H1 (cell line): Measurements from ENCODE around the gene PTH1R. TPM values are rescaled to one million over a fixed set of nuclear protein-coding genes. Genes with fewer than 3 reads are reported as not detected.
A peak's percentile ranks its signal among the peaks of the same experiment; 100 is the strongest.

ENCODE experiments used
- CTCF ChIA-PET: fragments of 300-600 bp; sonication (Branson Sonifier 250); formaldehyde crosslinking; loops from one replicate; lab custom pipeline; 2021; ENCODE audit not compliant: partially characterized antibody; lab: Charles Lee
- POLR2A ChIA-PET: fragments of 300-600 bp; sonication (Branson Sonifier 250); formaldehyde crosslinking; loops from one replicate; lab custom pipeline; 2021; ENCODE audit warnings: inconsistent platforms; ENCODE audit not compliant: partially characterized antibody; lab: Charles Lee
- DNase-seq, 2 experiments: peaks; one replicate each; pipeline versions ENCODE4 v3.0.0 to v3.0.0-alpha.2; 2010 to 2022; ENCODE audit warnings: low spot score in 2 of 2, low read depth in 1 of 2, mixed read lengths in 1 of 2
- FAIRE-seq: peaks from 2 replicates; lab custom pipeline; 2011; peaks lifted over from hg19 to GRCh38; lab: Jason Lieb, UNC
- H2AFZ ChIP-seq: 2 replicates; pipeline ENCODE4 v1.8.1; 2012; ENCODE audit warnings: low read length, inconsistent platforms
- H2AK5ac ChIP-seq: 2 replicates; pipeline ENCODE4 v1.6.1; 2013; ENCODE audit warnings: low read depth, low read length
- H2BK120ac ChIP-seq: replicated peaks from 2 replicates; pipeline ENCODE3; 2013; ENCODE audit warnings: low read depth, low read length, inconsistent platforms
- H2BK12ac ChIP-seq: 2 replicates; pipeline ENCODE4 v1.6.1; 2013; ENCODE audit warnings: low read depth, low read length
- H2BK15ac ChIP-seq: 2 replicates; pipeline ENCODE4 v1.6.1; 2013; ENCODE audit warnings: low read length
- H2BK20ac ChIP-seq: 2 replicates; pipeline ENCODE4 v1.6.1; 2013; ENCODE audit warnings: low read length
- H2BK5ac ChIP-seq: 2 replicates; pipeline ENCODE4 v1.6.1; 2013; ENCODE audit warnings: low read depth, low read length
- H3K14ac ChIP-seq: 2 replicates; pipeline ENCODE4 v1.6.1; 2013; ENCODE audit warnings: inconsistent platforms; ENCODE audit not compliant: insufficient read length
- H3K18ac ChIP-seq: 2 replicates; pipeline ENCODE4 v1.6.1; 2013; ENCODE audit warnings: low read length; ENCODE audit errors: extremely low read depth
- H3K23ac ChIP-seq: 2 replicates; pipeline ENCODE4 v1.6.1; 2013; ENCODE audit warnings: inconsistent platforms; ENCODE audit not compliant: insufficient read length
- H3K23me2 ChIP-seq: 2 replicates; pipeline ENCODE4 v1.6.1; 2013; ENCODE audit warnings: low read depth, low read length
- H3K27ac ChIP-seq: 2 replicates; pipeline ENCODE4 v1.6.1; 2011; ENCODE audit warnings: low read depth, low read length, inconsistent platforms
- H3K27me3 ChIP-seq, 4 experiments: replicated peaks in 1 of 4; 1 replicate in 1 of 4; 2 replicates in 3 of 4; pipeline versions ENCODE4 v1.6.1 to v1.8.1; 2011 to 2013; ENCODE audit warnings: low read length in 3 of 4, mild to moderate bottlenecking in 3 of 4, inconsistent platforms in 2 of 4, mixed read lengths in 2 of 4, moderate library complexity in 1 of 4; ENCODE audit not compliant: control insufficient read depth in 3 of 4, insufficient read depth in 3 of 4; ENCODE audit errors: extremely low read depth in 1 of 4
- H3K36me3 ChIP-seq, 4 experiments: 2 replicates each; pipeline versions ENCODE4 v1.6.1 to v1.8.1; 2011 to 2013; ENCODE audit warnings: mild to moderate bottlenecking in 4 of 4, low read length in 3 of 4, moderate library complexity in 2 of 4, control low read depth in 1 of 4, inconsistent platforms in 1 of 4; ENCODE audit not compliant: insufficient read depth in 4 of 4, control insufficient read depth in 2 of 4
- H3K4ac ChIP-seq: replicated peaks from 2 replicates; pipeline ENCODE3; 2013; ENCODE audit warnings: low read length, low read depth, mixed read lengths, inconsistent platforms; ENCODE audit not compliant: insufficient read length
- H3K4me1 ChIP-seq, 4 experiments: replicated peaks in 1 of 4; 1 replicate in 1 of 4; 2 replicates in 3 of 4; pipeline versions ENCODE4 v1.6.1 to v1.8.1; 2011 to 2013; ENCODE audit warnings: low read length in 3 of 4, inconsistent platforms in 2 of 4, mixed read lengths in 1 of 4; ENCODE audit not compliant: insufficient read depth in 4 of 4, control insufficient read depth in 3 of 4
- H3K4me2 ChIP-seq, 2 experiments: 2 replicates each; pipeline versions ENCODE4 v1.6.1 to v1.8.1; 2011 to 2013; ENCODE audit warnings: low read depth in 2 of 2, low read length in 2 of 2, control low read depth in 1 of 2, inconsistent platforms in 1 of 2, mild to moderate bottlenecking in 1 of 2; ENCODE audit not compliant: insufficient read depth in 1 of 2
- H3K4me3 ChIP-seq, 4 experiments: fragments of 200-600, 300-600 bp in 1 of 4; sonication (generic), shearing (Covaris generic), sonication (Bioruptor Twin) in 1 of 4; 2 replicates each; pipeline versions ENCODE4 v1.5.1 to v1.8.1; 2011 to 2016; ENCODE audit warnings: low read length in 4 of 4, low read depth in 3 of 4, control low read depth in 2 of 4, inconsistent platforms in 2 of 4, mild to moderate bottlenecking in 2 of 4, mixed read lengths in 1 of 4, moderate library complexity in 1 of 4; ENCODE audit not compliant: insufficient read depth in 2 of 4; ENCODE audit errors: extremely low read depth in 1 of 4
- H3K56ac ChIP-seq: replicated peaks from 2 replicates; pipeline ENCODE3; 2013; ENCODE audit warnings: low read depth, mild to moderate bottlenecking, mixed read lengths, low read length, inconsistent platforms; ENCODE audit not compliant: insufficient read length
- H3K79me1 ChIP-seq: 2 replicates; pipeline ENCODE4 v1.6.1; 2013; ENCODE audit warnings: low read depth, low read length, control low read depth
- H3K79me2 ChIP-seq, 2 experiments: 2 replicates each; pipeline versions ENCODE4 v1.6.1 to v1.8.1; 2012 to 2013; ENCODE audit warnings: low read length in 2 of 2, mild to moderate bottlenecking in 2 of 2, inconsistent platforms in 1 of 2; ENCODE audit not compliant: insufficient read depth in 2 of 2, control insufficient read depth in 1 of 2
- H3K9ac ChIP-seq, 4 experiments: replicated peaks in 1 of 4; 1 replicate in 1 of 4; 2 replicates in 3 of 4; pipeline versions ENCODE4 v1.6.1 to v1.8.1; 2011 to 2013; ENCODE audit warnings: low read depth in 3 of 4, low read length in 3 of 4, control low read depth in 2 of 4, mild to moderate bottlenecking in 2 of 4, moderate library complexity in 2 of 4, inconsistent platforms in 1 of 4; ENCODE audit errors: extremely low read depth in 1 of 4
- H3K9me3 ChIP-seq, 2 experiments: 2 replicates each; pipeline versions ENCODE4 v1.6.1 to v1.8.1; 2012 to 2013; ENCODE audit warnings: mild to moderate bottlenecking in 2 of 2, moderate library complexity in 2 of 2, control low read depth in 1 of 2, inconsistent platforms in 1 of 2, low read depth in 1 of 2, low read length in 1 of 2, mixed read lengths in 1 of 2; ENCODE audit not compliant: insufficient read depth in 2 of 2
- H4K20me1 ChIP-seq, 2 experiments: replicated peaks in 1 of 2; 2 replicates each; pipeline versions ENCODE3 to v1.8.1; 2011 to 2013; ENCODE audit warnings: inconsistent platforms in 2 of 2, low read length in 2 of 2, mild to moderate bottlenecking in 1 of 2; ENCODE audit not compliant: insufficient read depth in 2 of 2, control insufficient read depth in 1 of 2
- H4K5ac ChIP-seq: 2 replicates; pipeline ENCODE4 v1.6.1; 2013; ENCODE audit warnings: low read length, low read depth, mixed read lengths, inconsistent platforms; ENCODE audit not compliant: insufficient read length
- H4K8ac ChIP-seq: 2 replicates; pipeline ENCODE4 v1.8.0; 2013; ENCODE audit warnings: mild to moderate bottlenecking, moderate library complexity, low read length, inconsistent platforms; ENCODE audit not compliant: insufficient read depth; ENCODE audit errors: extremely low read depth
- H4K91ac ChIP-seq: replicated peaks from 2 replicates; pipeline ENCODE3; 2013; ENCODE audit warnings: low read length, mixed read lengths, inconsistent platforms; ENCODE audit not compliant: insufficient read length
- ASH2L ChIP-seq: fragments of 200-600, 300-600 bp; sonication (generic); IDR thresholded peaks from one replicate; pipeline ENCODE4 v1.7.1; 2017; ENCODE audit warnings: low read length
- CEBPB ChIP-seq: IDR thresholded peaks from 2 replicates; pipeline ENCODE4 v1.6.1; 2012; ENCODE audit warnings: low read depth, low read length
- GABPA ChIP-seq: IDR thresholded peaks from 2 replicates; pipeline ENCODE4 v1.6.1; 2011; ENCODE audit warnings: mild to moderate bottlenecking, low read length, moderate library complexity, borderline replicate concordance; ENCODE audit not compliant: insufficient read depth
- NRF1 ChIP-seq: IDR thresholded peaks from 2 replicates; pipeline ENCODE4 v1.6.1; 2011; ENCODE audit warnings: mild to moderate bottlenecking, low read depth, low read length, improper control_type of control experiment
- RNF2 ChIP-seq: fragments of 200-900, 300-1000 bp; sonication (generic); IDR thresholded peaks from 2 replicates; pipeline ENCODE4 v1.7.1; 2016; ENCODE audit warnings: borderline replicate concordance, low read depth, mild to moderate bottlenecking, antibody characterized with exemption, low read length; ENCODE audit not compliant: poor library complexity, severe bottlenecking; ENCODE audit errors: missing control alignments
- WGBS, 2 experiments: shearing (Covaris generic) in 1 of 2; methylation state at CpG; one replicate each; pipeline versions ENCODE4 v1.1.6 to v1.1.7; 2013 to 2015; ENCODE audit warnings: low lambda C conversion rate in 2 of 2, mixed read lengths in 2 of 2, inconsistent platforms in 1 of 2, low coverage in 1 of 2, missing lambda C conversion rate in 1 of 2; ENCODE audit not compliant: insufficient replicate concordance in 2 of 2, insufficient coverage in 1 of 2, insufficient read length in 1 of 2; ENCODE audit errors: extremely low coverage in 1 of 2, missing lambda C conversion rate in 1 of 2; 5-methylcytosine and 5-hydroxymethylcytosine counted together
- polyA plus RNA-seq, 7 experiments: library from polyadenylated mRNA; depleted of rRNA in 3 of 7; stranded (reverse) in 5 of 7; unstranded in 2 of 7; fragments of >200 nt in 5 of 7; fragments of 200-250 nt in 2 of 7; gene quantifications; 1 replicate in 5 of 7; 2 replicates in 1 of 7; 4 replicates in 1 of 7; pipeline versions ENCODE4 v1.2.1 to v1.2.3, GENCODE V29; 2011 to 2013; ENCODE audit warnings: missing spikeins in 2 of 7, mixed read lengths in 2 of 7
- total RNA-seq: library from RNA; stranded (reverse); fragmentation: NEBNext Ultra II Directional; extraction: Animal tissue kit (Norgen Biotek cat#: 25700); gene quantifications from 2 replicates; pipeline ENCODE4 v1.2.1, GENCODE V29; 2021
- TF ChIP-seq, protein P1 (sequence below), 3 experiments: IDR thresholded peaks; 1 replicate in 2 of 3; 2 replicates in 1 of 3; pipeline versions ENCODE4 v1.5.1 to v1.6.1; 2011; ENCODE audit warnings: low read length in 3 of 3, mild to moderate bottlenecking in 3 of 3, inconsistent platforms in 2 of 3, low read depth in 1 of 3, moderate library complexity in 1 of 3; ENCODE audit not compliant: insufficient read depth in 1 of 3; ENCODE audit errors: control extremely low read depth in 1 of 3

The PTH1R gene
- total and polyA plus RNA-seq, 2 of the 8 experiments (the other 6 are each of a cell fraction or from before 2014, with no cell fraction given), result 0.57 to 1.5 TPM

GRCh38 chr3:46853441-46854415, 23.8 kb upstream of the PTH1R start:
- H3K79me1 ChIP-seq, result 0 out of 2 replicates have a peak, but pooled peaks cover 2% of the 10 kb centered on the region
- 0 out of 2 replicates have a peak overlapping the region, but pooled peaks have one; percentile 11 for H2AFZ ChIP-seq
- no peak overlapping the region for H2BK12ac ChIP-seq
- no peaks in the 10 kb centered on the region; a peak in 1 of 7 replicates for H3K4me1 ChIP-seq
- H4K20me1 ChIP-seq, result no peaks in the 10 kb centered on the region
- no peak for DNase-seq
- no peak overlapping the region for H3K56ac ChIP-seq
- H2BK15ac ChIP-seq, result no peak overlapping the region
- no peak overlapping the region for H2BK5ac ChIP-seq
- ChIA-PET CTCF (interaction anchor here (0.6 to 2.1 kb wide), 6 partner anchors 9 to 146 kb away, joined by 3 to 7 read pairs (median 5); partner anchors contain the start of gene MYL3), POLR2A (interaction anchor here (0.8 kb wide), 1 partner anchor 175 kb away, joined by 3 read pairs; no protein-coding TSS in a partner anchor)
- FAIRE-seq, result no peak
- H4K5ac ChIP-seq, result no peak overlapping the region
- no peak overlapping the region for H4K91ac ChIP-seq
- peaks cover 0 to 3% (median under 1%) of the 10 kb centered on the region in 4 experiments; a peak in 1 of 7 replicates for H3K27me3 ChIP-seq
- H3K4ac ChIP-seq, result no peak overlapping the region
- H4K8ac ChIP-seq, result no peak overlapping the region
- H3K4me3 ChIP-seq, result no peak overlapping the region
- no peaks in the 10 kb centered on the region for H3K36me3 ChIP-seq
- no peak overlapping the region for H3K23ac ChIP-seq
- 0 out of 2 replicates have a peak, but pooled peaks cover 1% of the 10 kb centered on the region for H3K23me2 ChIP-seq
- no peaks in the 10 kb centered on the region for H3K9me3 ChIP-seq
- no peak overlapping the region for H3K4me2 ChIP-seq
- no peak overlapping the region for H2AK5ac ChIP-seq
- H3K14ac ChIP-seq, result no peak overlapping the region
- no peak overlapping the region for H3K27ac ChIP-seq
- H3K79me2 ChIP-seq, result no peaks in the 10 kb centered on the region
- no peak for TF ChIP-seq ASH2L
- TF ChIP-seq, protein P1, sequence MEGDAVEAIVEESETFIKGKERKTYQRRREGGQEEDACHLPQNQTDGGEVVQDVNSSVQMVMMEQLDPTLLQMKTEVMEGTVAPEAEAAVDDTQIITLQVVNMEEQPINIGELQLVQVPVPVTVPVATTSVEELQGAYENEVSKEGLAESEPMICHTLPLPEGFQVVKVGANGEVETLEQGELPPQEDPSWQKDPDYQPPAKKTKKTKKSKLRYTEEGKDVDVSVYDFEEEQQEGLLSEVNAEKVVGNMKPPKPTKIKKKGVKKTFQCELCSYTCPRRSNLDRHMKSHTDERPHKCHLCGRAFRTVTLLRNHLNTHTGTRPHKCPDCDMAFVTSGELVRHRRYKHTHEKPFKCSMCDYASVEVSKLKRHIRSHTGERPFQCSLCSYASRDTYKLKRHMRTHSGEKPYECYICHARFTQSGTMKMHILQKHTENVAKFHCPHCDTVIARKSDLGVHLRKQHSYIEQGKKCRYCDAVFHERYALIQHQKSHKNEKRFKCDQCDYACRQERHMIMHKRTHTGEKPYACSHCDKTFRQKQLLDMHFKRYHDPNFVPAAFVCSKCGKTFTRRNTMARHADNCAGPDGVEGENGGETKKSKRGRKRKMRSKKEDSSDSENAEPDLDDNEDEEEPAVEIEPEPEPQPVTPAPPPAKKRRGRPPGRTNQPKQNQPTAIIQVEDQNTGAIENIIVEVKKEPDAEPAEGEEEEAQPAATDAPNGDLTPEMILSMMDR (IDR thresholded peaks at IDR 0.05; ENCODE audit: control extremely low read depth in 1 of 3, insufficient read depth in 1 of 3, low read depth in 1 of 3, low read length in 3 of 3), result no peak
- TF ChIP-seq RNF2, result no peak
- no peak for TF ChIP-seq NRF1
- TF ChIP-seq CEBPB, result no peak
- no peak for TF ChIP-seq GABPA
- H2BK20ac ChIP-seq, result no peak overlapping the region
- H3K9ac ChIP-seq, result no peak overlapping the region
- H2BK120ac ChIP-seq, result no peak overlapping the region
- H3K18ac ChIP-seq, result no peak overlapping the region
- whole genome bisulfite sequencing, 2 experiments, result 83% methylated on average over 15 of the region's 15 CpGs; no CpG with 5 or more reads in 1 of the 2 experiments
